GM21367 (cell line): ENCODE data around the gene CDSN.
"Not testable (repeated sequence)": the region's sequence is repeated elsewhere in the genome, so short reads cannot be mapped to it uniquely, and the experiment has no call there.

Experiments
- ATAC-seq: cut with Tn5 transposase; IDR thresholded peaks from one replicate; pipeline ENCODE4 v1.9.1; 2021; ENCODE audit not compliant: unreplicated experiment

The CDSN gene

GRCh38 chr6:31090275-31090972 is 29.8 kb downstream of the CDSN start:
- no peak for ATAC-seq

DNA sequence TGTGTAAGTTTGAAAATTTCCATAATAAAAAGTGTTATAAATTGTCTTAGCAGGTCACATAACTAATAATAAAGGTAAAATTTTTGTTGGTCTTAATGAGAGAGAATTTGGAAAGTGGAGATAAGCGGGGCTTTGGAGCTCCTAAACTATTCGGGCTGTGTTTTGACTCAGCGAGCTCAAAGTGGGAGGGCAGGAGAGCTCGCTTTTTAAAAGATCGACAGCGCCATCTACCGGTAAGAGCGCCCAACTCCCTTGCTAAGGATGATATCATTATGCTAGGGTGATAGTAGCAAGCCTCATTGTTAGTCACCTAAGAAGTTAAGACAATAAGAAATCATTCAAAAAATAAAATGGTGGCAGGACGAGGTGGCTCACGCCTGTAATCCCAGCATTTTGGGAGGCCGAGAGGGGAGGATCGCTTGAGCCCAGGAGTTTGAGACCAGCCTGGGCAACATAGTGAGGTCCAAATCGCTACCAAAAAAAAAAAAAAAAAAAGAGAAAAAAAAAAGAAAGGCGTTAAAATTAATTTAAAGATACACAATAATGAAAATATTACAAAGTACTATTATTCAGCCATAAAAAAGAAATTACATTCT is 32.7 kb downstream of the CDSN start:
- ATAC-seq: no peak

- no peak for ATAC-seq
These were observed 33.3 kb downstream of the CDSN start for GRCh38 chr6:31086788-31087440.

- no peak for ATAC-seq
These were observed 36.4 kb downstream of the CDSN start for GRCh38 chr6:31083742-31084354.

- no peak for ATAC-seq
These were observed 38.4 kb downstream of the CDSN start for GRCh38 chr6:31081872-31082271.

GRCh38 chr6:31079656-31080261 is 40.5 kb downstream of the CDSN start:
- no peak for ATAC-seq

GRCh38 chr6:31076611-31077010 is 43.6 kb downstream of the CDSN start:
- no peak for ATAC-seq

DNA sequence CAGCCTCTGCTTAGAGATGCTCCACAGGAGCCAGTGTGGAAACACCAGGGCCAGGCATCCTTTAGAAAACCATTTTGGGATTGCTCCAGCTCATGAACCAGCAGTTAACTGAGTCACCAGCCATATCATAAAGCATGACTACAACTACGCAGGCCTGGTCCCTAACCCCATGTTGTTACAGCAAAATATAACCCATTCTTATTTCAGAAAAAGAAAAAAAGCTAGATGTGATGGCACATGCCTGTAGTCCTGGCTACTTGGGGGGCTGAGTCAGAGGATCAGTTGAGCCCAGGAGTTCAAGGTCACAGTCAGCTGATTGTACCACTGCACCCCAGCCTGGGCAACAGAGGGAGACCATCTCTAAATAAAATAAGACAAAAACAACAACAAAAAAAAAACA is 44.7 kb downstream of the CDSN start:
- ATAC-seq: no peak

DNA sequence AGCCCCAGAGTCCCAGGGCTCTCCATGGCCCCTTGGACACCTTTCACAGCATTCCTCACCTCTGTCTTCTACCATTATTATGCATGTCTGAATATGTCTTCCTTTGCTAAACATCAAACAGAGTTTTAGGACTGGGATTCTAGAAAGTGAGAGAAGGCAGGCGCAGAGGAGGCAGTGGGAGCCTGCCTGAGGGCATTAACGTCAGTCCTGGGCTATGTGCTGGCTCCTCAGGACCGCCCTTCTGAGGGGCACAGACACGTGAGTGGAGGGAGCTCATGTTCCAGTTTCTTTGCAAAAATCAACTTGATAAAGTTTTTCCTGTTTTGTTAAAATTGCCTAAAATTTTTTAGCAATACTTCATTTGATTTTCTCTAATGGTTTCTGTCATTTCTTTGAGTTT is 45.8 kb downstream of the CDSN start:
- ATAC-seq: no peak

DNA sequence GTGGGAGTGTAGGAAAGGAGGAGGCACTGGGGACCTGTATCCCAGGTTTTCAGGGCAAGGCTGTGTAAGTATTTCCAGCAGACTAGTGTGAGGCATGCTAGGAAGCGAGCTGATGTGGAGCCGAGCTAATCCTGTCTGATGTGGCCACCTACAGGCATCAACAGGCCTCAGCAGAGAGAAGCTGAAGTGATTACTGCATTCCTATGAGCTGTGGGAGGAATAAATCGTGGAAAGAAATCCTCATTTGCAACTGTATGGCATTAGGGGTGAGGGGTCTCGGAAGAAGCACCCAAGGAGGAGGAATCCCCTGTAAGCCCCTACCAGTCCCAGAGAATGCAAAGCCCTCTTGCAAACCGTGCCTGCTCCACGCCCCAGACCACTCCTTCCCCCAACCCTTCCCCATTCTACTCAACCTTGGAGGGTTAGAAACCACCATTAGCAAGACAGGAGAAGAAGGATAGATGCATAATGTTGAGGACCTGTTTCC is 49.5 kb downstream of the CDSN start:
- ATAC-seq: no peak

GRCh38 chr6:31068669-31069340 is 51.4 kb downstream of the CDSN start:
- no peak for ATAC-seq

GRCh38 chr6:31067891-31068668 is 52.2 kb downstream of the CDSN start:
- ATAC-seq: not testable (repeated sequence)

- ATAC-seq: not testable (repeated sequence)
These were observed 53.2 kb downstream of the CDSN start for GRCh38 chr6:31067028-31067427.

- ATAC-seq: no peak
These were observed 54.7 kb downstream of the CDSN start for GRCh38 chr6:31065556-31065955.
